Calu3 (cell line): ENCODE measurements around the gene ZBTB47. TPM values are rescaled to one million over a fixed set of nuclear protein-coding genes. Genes with fewer than 3 reads are reported as not detected.

Experiments used
- BruUV-seq: library from RNA; stranded (reverse); fragments of 400-500 nt; replicated peaks from 2 replicates; lab custom pipeline; 2021; lab: Mats Ljungman, UMichigan
- CTCF ChIA-PET: fragments of 300-600 bp; sonication (Branson Sonifier 250); formaldehyde crosslinking; loops from one replicate; lab custom pipeline; 2022; ENCODE audit warnings: antibody characterized with exemption; lab: Charles Lee
- DNase-seq: peaks from one replicate; pipeline ENCODE4 v3.0.0; 2022
- H3K27ac Mint-ChIP-seq: one replicate; pipeline ENCODE4 v1.8.0; 2022; ENCODE audit warnings: mixed read lengths; ENCODE audit not compliant: unreplicated experiment
- H3K27me3 Mint-ChIP-seq: one replicate; pipeline ENCODE4 v1.8.0; 2022; ENCODE audit warnings: mixed read lengths; ENCODE audit not compliant: unreplicated experiment
- H3K36me3 Mint-ChIP-seq: one replicate; pipeline ENCODE4 v1.8.0; 2022; ENCODE audit warnings: mild to moderate bottlenecking, moderate library complexity, mixed read lengths; ENCODE audit not compliant: insufficient read depth, unreplicated experiment
- H3K4me1 Mint-ChIP-seq: one replicate; pipeline ENCODE4 v1.8.0; 2022; ENCODE audit warnings: mild to moderate bottlenecking, low read depth, mixed read lengths; ENCODE audit not compliant: unreplicated experiment
- H3K4me3 Mint-ChIP-seq: one replicate; pipeline ENCODE4 v1.8.0; 2022; ENCODE audit warnings: mild to moderate bottlenecking, low read depth, moderate library complexity, mixed read lengths; ENCODE audit not compliant: unreplicated experiment
- H3K9me3 Mint-ChIP-seq: one replicate; pipeline ENCODE4 v1.8.0; 2022; ENCODE audit warnings: low read depth, mixed read lengths; ENCODE audit not compliant: unreplicated experiment
- intact Hi-C: fragments of 100-400 bp; cut with micrococcal nuclease; formaldehyde crosslinking; loops from one replicate; pipeline ENCODE4 v1.10.0; 2022; ENCODE audit not compliant: unreplicated experiment
- total RNA-seq: library from RNA; stranded (reverse); gene quantifications from 2 replicates; pipeline ENCODE4 v1.2.3, GENCODE V29; 2022
- TF ChIP-seq, protein P1 (sequence below): fragments of 200-600 bp; IDR thresholded peaks from one replicate; pipeline ENCODE4 v1.8.0; 2022; ENCODE audit warnings: antibody characterized with exemption; ENCODE audit not compliant: unreplicated experiment

The ZBTB47 gene
- total RNA-seq, 1 experiment from 2014 or later: 7.2 TPM

DNA sequence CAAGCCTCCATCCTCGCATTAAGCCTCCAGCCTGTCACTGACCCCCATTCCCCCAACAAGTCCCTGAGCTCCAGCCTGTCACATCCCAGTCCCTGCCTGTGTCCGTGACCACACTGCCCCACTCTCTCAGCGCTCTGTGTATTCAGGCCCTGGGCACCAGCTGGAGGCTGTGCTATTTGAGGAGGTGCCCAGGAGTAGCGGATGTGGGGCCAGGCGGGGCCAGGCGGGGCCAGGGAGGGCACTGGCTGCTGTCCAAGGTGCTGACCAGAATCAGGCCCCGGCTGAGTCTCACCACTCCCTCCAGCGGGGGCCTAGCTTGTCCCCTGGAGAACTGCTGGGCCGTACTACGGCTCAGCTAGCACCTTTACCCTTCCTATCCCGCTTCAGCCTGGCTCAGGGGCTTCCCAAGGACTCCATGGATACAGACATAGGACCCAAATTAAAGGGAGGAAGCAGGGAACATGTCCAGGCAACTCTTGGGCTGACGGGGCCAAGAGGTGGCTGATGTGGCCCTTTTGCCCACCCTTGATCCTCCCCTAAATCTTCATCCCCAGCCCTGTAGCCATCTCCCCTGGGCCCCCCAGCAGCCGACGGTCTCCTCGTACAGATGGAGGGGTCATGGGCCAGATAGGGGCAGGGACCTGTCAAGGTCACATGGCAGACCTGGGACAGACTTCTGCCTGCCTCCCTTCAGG is 48.0 kb downstream of the ZBTB47 start:
- Mint-ChIP-seq H3K4me3 (no peak overlapping the region), H3K4me1 (no peaks in the 10 kb centered on the region), H3K27me3 (peaks cover 64% of the 10 kb centered on the region), H3K27ac (no peak overlapping the region), H3K9me3 (no peaks in the 10 kb centered on the region), H3K36me3 (no peaks in the 10 kb centered on the region)
- peak; percentile 63 for DNase-seq
- TF ChIP-seq, protein P1, sequence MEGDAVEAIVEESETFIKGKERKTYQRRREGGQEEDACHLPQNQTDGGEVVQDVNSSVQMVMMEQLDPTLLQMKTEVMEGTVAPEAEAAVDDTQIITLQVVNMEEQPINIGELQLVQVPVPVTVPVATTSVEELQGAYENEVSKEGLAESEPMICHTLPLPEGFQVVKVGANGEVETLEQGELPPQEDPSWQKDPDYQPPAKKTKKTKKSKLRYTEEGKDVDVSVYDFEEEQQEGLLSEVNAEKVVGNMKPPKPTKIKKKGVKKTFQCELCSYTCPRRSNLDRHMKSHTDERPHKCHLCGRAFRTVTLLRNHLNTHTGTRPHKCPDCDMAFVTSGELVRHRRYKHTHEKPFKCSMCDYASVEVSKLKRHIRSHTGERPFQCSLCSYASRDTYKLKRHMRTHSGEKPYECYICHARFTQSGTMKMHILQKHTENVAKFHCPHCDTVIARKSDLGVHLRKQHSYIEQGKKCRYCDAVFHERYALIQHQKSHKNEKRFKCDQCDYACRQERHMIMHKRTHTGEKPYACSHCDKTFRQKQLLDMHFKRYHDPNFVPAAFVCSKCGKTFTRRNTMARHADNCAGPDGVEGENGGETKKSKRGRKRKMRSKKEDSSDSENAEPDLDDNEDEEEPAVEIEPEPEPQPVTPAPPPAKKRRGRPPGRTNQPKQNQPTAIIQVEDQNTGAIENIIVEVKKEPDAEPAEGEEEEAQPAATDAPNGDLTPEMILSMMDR: no peak
- CTCF ChIA-PET: no interaction called here
- BruUV-seq: no TSS peak
- intact Hi-C loops: no loop called here

DNA sequence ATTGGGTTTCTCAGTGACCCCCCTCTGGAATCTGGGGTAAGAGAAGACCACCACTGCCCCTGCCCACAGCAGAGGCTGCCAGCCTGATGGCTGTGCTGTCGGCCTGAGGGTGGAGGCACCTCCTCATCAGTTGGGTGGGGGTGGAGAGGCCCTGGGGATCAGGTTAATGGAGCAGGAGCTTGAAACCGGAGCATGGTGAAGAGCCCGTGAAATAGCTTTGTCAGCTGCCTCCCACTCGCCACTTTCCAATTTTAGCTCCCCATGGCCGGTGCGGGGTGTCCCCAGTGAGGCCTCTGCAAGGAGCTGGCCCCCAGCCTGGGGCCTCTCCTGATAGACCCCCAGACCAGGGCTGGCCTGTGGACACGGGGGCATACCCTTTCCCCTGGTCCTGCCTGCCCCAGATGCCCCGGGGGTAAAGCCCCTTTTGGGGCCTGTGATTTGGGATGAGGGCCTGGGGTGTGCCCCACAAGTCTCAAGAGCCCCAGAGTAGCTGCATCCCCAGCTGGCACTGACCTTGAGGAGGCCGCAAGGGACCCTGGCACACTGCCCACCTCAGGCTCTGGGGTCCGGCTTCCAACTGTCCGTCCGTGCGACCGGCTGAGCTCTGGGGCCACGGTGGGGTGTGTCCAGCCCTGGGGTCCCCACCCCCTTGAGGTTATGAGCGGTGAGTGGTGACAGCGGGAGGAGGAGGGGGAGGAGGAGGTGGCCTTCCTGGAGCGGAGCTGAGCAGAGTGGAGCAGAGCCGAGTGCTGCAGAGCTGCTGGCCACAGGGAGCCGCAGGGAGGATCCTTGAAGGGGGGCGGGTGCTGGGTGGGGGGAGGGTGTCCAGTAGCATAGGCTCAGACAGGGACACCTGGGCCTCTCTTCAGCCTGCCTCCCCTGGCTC is 48.8 kb downstream of the ZBTB47 start, which contains the start of gene HHATL:
TSS of gene HHATL (minus strand) at position 733 of the 886 bp plus-strand sequence. CDS start 1,972 bp downstream, outside the sequence.
- Mint-ChIP-seq H3K4me1 (no peaks in the 10 kb centered on the region), H3K27ac (no peak within 1 kb of the TSS), H3K27me3 (peaks cover 72% of the 10 kb centered on the region), H3K36me3 (no peaks in the 10 kb centered on the region), H3K4me3 (no peak within 1 kb of the TSS), H3K9me3 (no peaks in the 10 kb centered on the region)
- DNase-seq: no peak
- no TSS peak for BruUV-seq
- intact Hi-C loops: no loop called here
- CTCF ChIA-PET: no interaction called here
- TF ChIP-seq, protein P1: no peak

DNA sequence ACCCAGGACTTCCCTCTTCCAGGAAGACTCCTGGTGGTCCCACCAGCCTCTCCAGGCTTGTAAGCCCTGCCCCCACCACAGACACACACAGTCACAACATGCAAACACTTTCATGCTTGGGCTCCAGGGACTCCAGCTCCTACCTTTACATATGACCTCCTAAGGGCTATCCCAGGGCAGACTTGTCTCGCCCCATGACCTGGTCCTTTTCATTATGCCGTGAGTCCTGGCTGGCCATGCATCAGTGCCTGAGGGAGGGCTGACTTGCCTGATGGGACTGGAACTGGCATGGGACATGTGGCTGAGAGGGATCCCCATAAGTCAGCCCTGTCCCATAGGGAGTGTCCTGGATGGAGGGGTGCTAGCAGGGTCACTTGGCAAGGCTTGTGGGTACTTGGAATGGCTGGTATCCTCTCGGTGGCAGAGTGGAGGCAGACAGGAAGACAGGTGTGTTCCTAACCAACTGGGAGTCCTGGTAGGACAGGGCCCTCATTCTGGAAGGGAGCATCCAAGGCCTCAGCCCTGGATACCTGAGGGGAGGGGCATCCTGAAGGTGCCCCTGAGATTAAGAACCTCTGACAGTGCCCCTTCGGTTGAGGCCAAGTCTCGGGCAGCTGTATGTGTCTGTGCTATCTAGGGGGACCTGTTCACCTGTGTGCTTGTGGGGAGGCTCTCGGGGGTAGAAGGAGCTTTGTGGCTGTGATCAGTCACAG is 49.6 kb downstream of the ZBTB47 start:
- no peak for DNase-seq
- Mint-ChIP-seq H3K36me3 (no peaks in the 10 kb centered on the region), H3K27ac (no peak overlapping the region), H3K4me3 (no peak overlapping the region), H3K9me3 (no peaks in the 10 kb centered on the region), H3K4me1 (no peaks in the 10 kb centered on the region), H3K27me3 (peaks cover 81% of the 10 kb centered on the region)
- intact Hi-C loops: no loop called here
- CTCF ChIA-PET: no interaction called here
- BruUV-seq: no TSS peak
- TF ChIP-seq, protein P1: no peak

DNA sequence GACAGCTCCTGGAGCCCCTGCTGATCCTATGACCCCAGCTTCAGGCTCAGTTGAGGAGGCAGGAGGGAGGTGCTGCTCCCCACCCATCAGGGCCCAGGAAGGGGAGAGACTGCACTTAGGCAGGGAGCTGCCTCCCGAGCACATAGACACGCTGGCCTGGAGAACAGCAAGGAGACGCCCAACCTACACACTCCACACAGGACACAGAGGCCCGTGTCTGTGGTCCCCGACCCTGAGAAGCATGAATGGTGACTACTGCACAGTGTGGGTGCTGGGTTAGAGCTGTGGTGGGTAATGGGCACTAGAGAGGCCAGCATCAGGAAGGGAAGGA is 50.2 kb downstream of the ZBTB47 start:
- no TSS peak for BruUV-seq
- peaks cover 84% of the 10 kb centered on the region for H3K27me3 Mint-ChIP-seq
- no peak overlapping the region for H3K27ac Mint-ChIP-seq
- DNase-seq: no peak
- no peak overlapping the region for H3K4me3 Mint-ChIP-seq
- no peaks in the 10 kb centered on the region for H3K9me3 Mint-ChIP-seq
- CTCF ChIA-PET: no interaction called here
- TF ChIP-seq, protein P1: no peak
- H3K36me3 Mint-ChIP-seq: no peaks in the 10 kb centered on the region
- no peaks in the 10 kb centered on the region for H3K4me1 Mint-ChIP-seq
- intact Hi-C loops: no loop called here
